ENCODE measurements around the gene LRRC25.

The LRRC25 gene

DNA sequence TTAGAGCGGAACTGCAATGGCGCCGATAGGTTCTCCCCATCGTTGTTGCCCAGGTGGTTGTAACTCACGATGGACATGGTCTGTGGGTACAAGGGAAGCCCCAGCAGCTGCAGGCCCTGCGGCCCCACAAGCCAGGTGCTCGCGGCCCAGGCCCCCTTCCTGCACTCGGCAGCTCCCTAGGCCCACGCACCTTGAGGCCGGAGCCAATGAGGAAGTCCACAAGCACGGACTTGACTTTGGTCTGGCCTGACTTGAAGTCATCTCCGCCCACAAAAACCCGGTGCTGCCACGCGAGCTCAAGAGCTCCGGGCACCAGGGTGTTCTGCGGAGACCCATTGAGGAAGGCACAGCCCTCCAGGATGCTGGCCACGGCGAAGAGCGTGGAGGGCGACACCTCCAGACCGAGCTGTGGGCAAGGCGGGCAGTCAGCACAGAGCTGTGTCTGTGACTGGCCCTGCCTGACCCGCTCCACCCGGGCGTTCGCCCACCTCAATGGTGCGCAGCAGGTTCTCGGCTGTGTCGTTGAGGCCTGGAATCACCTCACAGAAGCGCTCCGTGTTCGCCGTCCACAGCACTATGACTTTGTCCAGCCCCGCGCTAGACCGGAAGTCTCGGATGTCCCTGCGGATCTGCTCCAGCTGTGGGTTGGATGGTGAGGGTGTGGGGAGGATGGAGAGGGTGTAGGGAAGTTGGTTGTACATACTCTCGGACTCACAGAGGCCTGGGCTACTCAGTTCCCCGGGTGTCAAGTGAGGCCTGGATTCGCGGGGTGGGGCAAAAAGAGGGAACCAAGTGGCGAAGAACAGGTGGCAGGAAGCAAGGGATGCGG is 38.6 kb upstream of the LRRC25 start:
- no peak for DNase-seq

DNA sequence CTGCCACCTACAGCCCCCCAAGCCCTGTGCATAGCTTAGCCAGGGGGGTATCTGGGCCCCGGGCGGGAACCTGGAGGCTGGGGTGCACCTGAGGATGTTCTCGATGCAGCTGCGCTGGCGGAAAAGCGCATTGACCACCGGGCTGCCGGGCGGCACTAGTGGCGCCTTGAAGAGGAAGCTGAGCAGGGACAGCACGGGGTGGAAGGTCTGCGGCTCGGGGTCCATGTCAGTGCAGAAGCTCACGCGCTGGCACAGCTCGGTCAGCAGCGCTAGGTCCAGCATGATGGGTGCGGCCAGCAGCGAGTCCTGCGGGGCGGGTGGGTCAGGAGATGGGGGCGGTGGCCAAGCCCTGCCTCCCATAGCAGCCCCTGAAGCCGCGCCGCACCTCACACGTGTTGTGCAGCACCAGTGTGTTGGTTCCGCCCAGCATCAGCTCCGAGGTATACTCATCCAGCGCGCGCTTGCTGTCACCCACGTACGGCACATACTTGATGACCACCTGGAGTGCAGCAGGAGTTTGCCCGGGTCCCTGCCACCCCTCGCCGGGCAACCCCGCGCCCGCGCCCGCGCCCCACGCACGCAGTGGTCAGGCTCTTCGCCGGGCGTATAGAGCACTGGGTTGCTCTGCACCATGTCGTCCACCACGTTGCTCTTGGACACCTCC is 37.9 kb upstream of the LRRC25 start:
- DNase-seq: no peak

DNA sequence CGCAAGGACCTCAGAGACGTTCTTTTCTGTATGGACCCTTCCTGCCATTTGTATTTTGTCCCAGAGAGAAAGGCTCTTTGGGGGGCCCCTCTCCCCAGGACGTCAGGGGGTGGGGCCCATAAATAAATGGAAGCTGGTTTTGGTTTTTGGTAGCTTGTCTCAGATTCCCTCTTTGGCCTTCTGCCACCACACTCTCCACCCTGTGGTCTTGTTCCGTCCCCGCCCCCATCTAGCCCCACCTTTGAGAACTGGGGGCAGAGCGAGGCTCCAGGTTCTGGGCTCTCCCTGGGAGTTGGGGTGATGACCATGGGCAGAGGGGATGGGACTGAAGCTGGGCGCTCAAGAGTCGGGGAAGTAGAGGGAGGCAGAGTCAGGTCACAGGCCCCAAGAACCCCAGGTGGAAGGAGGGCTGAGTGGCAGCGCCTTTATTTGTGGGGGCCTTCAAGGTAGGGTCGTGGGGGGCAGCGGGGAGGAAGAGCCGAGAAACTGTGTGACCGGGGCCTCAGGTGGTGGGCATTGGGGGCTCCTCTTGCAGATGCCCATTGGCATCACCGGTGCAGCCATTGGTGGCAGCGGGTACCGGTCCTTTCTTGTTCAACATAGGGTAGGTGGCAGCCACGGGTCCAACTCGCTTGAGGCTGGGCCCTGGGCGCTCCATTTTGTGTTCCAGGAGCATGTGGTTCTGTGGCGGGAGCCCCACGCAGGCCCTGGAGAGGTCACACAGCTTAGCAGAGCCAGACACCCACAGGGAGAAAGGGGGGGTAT is 37.2 kb upstream of the LRRC25 start:
- DNase-seq: no peak

DNA sequence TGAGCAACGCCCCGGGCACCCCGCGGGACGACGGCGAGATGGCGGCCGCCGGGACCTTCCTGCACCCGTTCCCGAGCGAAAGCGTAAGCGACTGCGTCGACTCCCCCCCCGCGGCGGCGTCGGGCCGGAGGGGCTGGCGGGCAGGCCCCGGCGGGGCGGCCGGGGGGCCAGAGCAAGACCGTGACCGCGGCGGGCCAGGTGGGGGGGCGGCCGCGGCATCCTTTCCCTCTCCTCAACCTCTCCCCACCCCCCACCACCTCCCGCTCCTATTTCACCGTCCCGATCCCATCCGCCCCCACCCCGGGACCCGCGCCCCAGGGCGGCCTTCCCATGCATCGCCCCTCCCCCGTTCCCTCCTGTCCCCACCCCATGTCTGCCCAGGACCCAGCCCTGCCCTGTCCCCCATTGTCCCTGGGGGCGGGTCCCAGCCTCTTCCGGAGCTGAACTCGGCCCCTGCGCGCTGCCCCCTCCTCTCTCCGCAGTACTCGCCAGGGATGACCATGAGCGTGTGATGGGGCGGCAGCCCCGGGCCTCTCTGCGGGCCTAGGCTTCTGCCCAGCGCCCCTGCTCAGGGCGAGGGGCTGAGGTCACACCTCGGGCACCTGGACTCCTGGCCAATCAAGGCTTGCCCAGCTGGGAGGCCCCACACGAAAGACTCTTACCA is 36.4 kb upstream of the LRRC25 start:
- no peak for DNase-seq

DNA sequence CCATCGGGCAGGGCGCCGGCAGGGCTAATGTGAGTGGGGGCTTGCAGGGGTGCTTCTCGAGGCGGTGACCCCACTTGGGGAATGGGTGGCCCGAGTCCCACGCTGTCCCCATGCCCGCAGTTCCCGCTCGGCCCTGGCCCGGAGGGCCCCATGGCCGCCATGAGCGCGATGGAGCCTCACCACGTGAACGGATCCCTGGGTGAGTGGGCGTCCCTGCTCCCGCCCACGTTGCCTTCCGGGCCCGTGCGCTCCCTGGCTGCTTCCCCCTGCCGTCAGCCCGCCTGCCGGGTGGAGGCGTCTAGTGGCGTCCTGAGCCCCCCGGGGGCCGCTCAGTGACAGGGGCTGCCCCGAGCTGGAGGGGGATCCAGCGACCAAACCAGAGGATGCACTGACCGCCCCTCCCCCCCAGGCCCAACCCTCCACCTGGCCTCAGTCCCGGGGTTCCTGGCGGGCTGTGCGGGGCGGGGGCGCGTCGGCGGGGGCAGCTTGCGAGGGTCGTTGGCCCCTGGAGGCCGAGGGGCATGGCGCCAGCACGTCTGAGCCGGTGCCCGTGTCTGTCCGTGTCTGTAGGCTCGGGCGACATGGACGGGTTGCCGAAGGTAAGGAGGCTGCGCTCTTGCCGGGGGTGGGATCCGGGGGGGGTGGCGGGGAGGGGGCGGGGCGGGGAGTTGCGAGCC is 35.7 kb upstream of the LRRC25 start:
- no peak for DNase-seq

DNA sequence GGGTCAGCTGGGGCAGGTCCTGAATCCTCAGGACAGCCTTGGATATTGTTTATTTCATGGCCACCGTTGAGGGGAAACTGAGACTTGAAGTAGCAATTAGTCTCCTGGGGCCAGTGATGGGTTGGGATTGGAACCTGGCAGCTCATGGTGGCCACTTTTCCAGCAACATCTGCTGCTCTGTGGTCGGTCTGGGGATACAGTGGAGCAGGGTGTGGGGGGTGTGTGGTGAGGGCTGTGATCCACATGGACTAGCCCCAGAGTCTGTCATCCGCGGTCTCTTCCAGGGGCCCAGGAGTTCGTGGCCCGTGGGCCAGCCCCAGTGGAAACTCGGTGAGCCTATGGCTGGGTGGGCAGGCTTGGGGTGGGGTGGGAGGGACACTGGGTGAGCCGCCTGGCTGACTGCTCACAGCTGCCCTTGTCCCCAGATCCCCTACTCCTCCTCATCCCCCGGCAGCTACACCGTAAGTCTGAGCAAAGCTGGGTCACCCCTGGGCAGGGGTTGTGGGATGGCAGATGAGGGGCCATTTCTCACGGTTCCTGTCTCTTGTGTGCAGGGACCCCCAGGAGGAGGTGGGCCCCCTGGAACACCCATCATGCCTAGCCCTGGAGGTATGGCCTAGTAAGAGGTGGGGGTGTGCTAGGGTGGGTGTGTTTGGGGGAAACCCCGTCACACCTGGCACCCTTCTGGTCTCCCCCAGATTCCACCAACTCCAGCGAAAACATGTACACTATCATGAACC is 35.0 kb upstream of the LRRC25 start:
- DNase-seq: no peak

DNA sequence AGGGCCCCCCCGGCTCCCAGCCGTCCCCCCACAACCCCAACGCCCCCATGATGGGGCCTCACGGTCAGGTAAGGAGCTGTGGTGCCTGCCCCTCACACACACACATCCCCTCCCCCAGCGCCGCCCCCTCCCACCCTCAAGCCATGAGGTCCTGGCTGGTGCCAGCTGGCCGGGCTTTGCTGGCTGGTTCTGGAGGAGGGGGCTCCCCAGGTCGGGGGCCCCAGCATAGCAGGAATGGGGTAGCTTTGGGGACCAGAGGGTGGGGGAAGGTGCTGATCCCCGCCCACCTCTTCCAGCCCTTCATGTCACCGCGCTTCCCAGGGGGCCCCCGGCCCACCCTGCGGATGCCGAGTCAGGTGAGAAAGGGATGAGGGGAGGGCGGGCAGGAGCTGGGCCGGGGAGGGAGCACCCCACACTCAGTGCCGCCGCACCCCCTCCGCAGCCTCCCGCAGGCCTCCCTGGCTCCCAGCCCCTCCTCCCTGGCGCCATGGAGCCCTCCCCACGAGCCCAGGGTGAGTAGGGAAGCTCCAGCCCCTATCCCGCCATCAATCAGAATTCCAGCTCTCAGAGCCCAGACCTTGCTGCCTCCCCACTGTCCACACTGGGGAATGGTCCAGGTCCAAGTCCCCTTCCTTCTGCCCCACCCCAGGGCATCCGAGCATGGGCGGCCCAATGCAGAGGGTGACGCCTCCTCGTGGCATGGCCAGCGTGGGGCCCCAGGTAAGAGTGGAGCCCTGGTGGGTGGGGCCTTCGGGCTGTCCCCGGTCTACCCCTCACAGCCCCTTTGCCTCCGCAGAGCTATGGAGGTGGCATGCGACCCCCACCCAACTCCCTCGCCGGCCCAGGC is 34.2 kb upstream of the LRRC25 start:
- DNase-seq: no peak

DNA sequence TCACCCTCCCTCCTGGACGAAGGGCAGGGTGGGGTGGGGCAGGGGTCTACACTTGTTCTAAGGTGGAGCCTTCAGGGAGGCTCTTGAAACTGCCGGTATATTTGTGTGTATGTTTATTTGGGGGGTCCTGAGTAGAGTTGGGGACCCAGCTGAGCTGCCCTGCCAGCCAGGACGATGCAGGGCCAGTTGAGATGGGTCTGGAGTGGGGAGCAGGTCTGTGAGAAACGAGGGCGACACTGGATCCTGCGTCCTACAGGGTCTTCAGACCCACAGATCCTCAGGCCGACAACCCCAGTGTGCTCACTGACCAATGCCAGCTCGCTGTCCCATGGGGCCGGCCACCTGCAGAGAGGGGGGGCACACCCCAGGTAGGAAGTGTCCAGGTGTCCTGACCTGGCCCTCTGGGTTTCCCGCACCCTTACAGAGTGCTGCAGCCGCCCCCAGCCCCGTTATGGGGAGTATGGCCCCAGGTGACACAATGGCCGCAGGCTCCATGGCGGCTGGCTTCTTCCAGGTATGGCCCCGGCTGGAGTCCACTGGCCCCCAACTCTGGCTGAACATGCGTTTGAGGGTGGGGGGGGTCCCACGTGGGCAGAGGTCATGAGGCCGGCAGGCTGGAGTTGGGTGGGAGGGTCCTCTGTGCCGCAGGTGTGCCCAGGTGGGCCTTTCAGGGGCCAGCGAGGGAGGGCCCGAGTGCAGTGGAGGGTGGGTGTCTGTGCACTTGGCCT is 33.2 kb upstream of the LRRC25 start:
- no peak for DNase-seq

DNA sequence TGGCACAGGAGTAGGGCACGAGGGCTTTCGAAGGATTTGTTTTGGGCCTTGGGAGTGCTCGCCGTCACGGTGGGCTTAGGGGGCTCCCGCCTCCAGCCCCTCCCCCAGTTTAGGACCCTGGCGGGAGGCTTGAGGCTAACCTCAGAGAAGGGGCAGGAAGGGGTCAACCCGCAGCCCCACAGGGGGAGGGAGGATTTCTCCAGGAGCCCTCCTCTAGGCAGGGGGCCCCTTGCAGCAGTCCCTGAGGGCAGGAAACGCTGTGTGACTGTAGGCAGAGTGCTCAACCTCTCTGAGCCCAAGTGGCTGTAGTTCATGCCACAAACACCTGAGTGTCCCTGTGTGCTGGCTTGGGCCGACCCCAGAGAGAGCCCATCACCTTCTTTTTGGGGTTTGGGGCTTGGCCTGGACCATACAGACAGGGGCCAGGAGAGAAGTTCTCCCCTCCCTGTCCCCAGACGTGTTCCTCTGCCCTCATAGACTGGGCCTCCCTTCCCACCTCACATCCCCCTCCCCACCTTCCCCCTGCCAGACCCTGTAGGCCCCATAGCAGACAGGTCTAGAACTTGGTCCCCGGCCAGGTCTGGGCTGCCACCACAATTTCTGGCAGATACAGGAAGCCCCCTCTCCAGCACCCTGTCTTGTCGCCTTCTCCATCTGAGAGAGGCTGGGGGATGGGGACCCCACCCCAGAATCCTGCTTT is 32.4 kb upstream of the LRRC25 start:
- no peak for DNase-seq

DNA sequence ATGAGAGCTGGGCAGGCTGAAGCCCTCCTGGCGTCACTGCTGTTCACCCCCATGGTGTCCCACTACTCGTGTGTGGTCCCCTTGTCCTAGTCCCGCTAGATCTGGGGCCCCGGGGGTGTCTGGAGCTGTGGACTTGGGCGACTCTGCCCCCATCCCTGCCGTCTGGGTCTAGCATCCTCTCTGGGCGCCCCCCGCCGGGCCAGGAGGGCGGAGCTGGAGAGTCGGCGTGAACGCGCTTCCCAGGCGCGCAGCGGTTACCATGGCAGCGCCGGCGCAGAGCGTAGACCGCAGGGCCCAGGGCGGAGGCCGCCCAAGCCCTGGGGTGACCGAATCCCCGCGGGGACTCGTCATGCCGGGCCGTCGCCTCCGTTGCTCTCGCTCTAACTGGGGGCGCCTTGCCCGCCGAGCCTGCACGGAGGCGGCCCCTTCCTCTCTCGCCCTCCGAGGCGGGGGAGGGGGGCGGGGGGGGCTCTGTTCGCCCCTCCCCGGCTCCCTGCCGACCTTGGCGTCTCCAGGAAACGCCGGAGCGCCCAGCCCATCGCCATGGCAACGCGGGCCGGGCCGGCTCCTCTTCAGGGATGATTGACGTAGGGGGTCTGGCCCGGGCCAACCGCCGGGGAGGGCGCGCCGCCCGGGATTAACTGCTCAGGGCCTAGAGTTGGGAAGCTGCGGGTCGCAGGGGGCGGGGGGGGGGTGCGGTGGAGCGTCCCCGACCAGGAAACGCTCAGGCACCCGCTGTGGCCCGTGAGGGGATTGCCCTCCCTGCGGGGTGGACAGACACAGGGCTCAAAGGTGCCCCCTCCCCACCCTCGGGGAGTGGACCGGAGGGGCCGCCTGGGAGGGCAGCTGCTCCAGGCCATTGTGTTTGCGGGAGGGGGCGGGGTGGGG is 31.6 kb upstream of the LRRC25 start:
- peak; percentile 48 for DNase-seq

DNA sequence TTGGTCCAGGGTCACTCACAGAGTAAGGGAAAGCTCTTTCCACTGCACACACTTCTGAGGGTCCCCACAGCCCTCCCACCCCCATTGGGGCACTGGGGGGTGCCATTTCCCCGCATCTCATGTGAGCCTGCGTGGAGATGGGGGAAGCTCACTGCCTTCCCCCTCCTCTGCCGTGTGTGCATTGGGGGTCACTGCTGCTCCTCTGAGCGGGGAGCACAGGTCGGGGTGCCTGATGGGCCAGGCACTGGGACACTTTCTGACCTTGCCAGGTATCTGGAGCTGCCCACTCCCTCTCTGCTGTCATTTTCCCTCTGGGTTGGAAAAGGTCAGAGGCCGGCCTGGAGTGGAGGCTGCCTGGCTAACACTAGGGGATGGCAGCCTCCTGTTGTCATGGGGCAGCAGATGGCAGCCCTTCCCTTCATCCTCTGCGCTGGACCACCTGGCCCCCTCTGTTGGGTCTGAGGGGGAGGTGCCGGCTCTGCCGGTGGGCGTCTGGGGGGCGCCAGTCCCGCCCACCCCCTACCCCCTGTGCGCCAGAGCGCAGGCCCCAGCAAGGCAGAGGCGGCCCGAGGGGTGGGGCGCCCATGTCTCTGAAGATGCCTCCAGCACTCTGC is 30.9 kb upstream of the LRRC25 start:
- DNase-seq: no peak

DNA sequence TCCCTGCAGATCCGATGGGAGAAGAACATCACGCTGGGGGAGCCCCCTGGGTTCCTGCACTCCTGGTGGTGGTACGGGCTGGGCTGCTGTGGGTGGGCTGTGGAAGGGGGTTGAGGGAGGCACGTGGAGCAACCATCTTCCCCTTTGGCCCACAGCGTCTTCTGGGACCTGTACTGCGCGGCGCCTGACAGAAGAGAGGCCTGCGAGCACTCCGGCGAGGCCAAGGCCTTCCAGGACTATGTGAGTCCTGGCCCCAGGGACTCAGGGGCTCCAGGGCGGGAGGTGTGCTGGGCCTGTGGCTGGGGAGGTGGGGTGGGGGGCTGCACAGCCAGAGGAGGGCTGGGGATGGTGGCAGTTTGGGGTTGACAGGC is 30.3 kb upstream of the LRRC25 start:
- no peak for DNase-seq

DNA sequence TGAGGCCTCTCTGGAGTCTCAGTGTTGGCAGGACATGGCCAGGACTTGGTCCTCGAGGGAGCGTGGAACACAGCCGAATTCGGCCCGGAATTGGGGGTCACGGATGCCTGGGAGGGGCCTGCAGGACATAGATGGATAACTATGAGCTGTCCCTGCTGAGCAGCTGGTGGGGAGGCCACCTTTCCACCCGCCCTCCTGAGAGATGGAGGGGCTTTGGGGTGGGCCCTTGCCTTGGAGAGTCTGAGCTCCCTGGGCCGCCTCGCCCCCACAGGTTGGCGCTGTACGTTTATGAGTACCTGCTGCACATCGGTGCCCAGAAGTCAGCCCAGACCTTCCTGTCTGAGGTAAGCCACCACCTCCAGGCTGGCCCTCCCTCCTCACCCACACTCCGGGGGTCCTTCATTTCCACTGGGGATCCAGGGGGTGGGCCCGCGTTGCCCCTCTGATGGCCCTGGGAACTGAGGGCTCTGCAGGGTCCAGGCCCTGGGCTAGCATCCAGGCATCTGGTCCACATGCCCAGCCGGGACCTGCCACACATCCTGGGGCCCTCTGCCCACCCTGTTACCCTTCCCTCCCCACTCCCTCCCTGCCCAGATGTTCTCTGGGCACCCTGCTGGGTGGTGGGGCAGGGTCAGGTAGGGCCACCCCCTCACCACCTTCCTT is 29.8 kb upstream of the LRRC25 start:
- no peak for DNase-seq

DNA sequence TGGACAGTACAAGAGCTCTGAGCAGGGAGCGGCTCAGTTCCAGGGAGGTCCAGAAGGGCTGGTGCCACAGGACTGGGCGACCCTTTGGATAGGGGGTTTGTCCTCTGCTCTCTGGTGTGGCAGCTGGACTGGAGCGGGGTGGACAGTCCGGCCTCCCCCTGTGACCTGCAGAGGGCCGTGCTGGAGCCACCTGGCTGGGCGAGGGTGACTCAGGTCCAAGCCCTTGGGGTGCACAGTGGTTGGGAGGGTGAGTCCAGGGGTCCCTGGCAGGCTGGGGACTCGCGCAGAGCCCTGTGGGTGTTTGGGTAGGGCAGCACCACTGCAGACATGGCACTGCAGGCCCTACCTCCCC is 29.0 kb upstream of the LRRC25 start:
- DNase-seq: no peak

DNA sequence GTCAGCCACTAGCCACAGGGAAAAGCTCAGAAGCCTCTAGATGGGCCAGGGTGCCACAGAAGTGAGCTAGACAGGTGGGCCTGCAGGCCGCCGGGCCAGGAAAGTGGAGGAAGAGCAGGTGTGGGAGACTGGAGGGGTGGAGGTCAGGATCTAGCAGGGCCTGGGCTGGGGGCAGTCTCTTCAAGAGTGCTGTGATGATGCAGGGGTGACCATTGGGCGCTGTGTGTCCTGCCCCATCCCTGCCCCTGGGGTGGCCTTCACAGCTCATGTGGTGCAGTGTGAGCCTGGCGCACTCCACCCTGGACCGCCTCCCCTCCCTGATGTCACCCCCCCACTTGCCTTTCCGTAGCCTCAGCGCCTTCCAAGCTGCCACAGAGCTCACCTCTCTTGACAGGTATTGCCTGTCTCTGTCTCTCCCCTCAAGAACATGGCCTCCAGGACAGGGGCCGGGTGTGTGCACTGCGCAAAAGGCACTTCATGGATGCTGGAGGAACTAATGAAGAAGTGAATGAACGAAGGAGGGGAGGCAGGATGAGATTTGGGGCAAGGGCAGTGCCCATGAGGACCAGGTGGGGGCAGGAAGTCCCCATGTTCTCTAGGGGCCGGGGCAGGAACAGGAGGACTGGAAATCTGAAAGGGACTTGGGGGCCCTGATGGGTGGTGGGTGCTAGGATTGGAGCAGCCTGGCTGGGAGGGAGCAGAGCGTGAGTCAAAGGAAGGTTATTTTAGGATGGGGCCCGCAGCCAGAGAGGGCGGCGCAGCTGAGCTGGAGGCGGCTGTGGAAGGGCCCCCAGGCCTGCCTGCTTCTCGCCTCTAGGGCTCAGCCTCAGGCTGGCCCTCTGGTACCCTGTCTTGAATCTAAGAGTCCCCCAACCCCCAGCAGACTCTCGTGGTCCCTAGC is 28.3 kb upstream of the LRRC25 start:
- DNase-seq: no peak

DNA sequence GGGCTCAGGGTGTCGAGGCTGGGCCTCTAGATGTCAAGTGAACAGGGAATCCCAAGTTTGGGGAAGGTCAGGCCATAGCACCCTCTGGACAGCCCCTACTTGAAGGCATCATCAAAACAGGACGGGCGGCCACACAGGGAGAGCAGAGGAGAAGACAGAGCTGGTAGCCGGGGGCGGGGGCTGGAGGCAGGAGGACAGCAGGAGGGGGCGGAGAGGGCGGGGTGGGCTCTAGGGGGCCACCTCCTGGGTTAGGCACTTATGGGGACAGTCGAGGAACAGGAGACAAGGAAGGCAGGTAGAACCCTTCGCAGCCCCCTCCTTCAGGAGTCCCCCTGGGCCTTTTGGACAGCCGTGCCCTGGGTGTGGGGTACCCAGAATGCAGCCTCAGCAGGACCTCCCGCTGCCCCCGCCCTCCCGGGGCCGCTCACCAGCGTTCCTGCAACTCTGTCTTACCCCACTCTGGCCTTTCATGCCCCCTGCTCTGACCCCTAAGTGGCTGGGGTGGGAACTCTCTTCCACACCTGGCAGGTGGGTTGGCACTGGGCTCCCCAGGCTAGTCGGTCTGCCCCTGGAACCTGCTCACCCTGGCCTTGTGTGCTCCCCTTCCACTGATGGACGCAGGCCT is 27.6 kb upstream of the LRRC25 start:
- DNase-seq: no peak
